SK-N-SH treated with all-trans-retinoic acid at 6 μM for 48 hours (cell line): ENCODE data around the gene ZNF730.

Experiments used
- ATAC-seq: fragments of 200-7000 bp; cut with Tn5 transposase; 3 replicates; pipeline ENCODE4 v1.9.1; 2020; ENCODE audit warnings: mild to moderate bottlenecking, moderate library complexity
- BACH2 ChIP-seq: fragments of 250-450 bp; sonication (Bioruptor Pico); IDR thresholded peaks from 2 replicates; pipeline ENCODE4 v1.9.0; 2021; ENCODE audit warnings: mild to moderate bottlenecking, borderline replicate concordance
- CREB5 ChIP-seq: fragments of 250-450 bp; sonication (Bioruptor Pico); IDR thresholded peaks from 2 replicates; pipeline ENCODE4 v1.5.1; 2020; ENCODE audit warnings: low read depth, mild to moderate bottlenecking, moderate library complexity
- CSDC2 ChIP-seq: fragments of 250-450 bp; sonication (Bioruptor Pico); IDR thresholded peaks from 2 replicates; pipeline ENCODE4 v1.5.0; 2020; ENCODE audit warnings: mild to moderate bottlenecking, moderate library complexity
- CSRNP3 ChIP-seq: fragments of 250-450 bp; sonication (Bioruptor Pico); IDR thresholded peaks from 2 replicates; pipeline ENCODE4 v1.5.1; 2021; ENCODE audit warnings: mild to moderate bottlenecking, moderate library complexity
- ESRRG ChIP-seq: fragments of 250-450 bp; sonication (Bioruptor Pico); IDR thresholded peaks from 2 replicates; pipeline ENCODE4 v1.6.1; 2021; ENCODE audit warnings: mild to moderate bottlenecking
- GLIS3 ChIP-seq: fragments of 250-450 bp; sonication (Bioruptor Pico); IDR thresholded peaks from 2 replicates; pipeline ENCODE4 v1.5.0; 2020; ENCODE audit warnings: mild to moderate bottlenecking, moderate library complexity
- ISL1 ChIP-seq: fragments of 250-450 bp; sonication (Bioruptor Pico); IDR thresholded peaks from 2 replicates; pipeline ENCODE4 v2.1.2; 2022; ENCODE audit warnings: mild to moderate bottlenecking, moderate library complexity
- OSR1 ChIP-seq: fragments of 250-450 bp; sonication (Bioruptor Pico); IDR thresholded peaks from 2 replicates; pipeline ENCODE4 v1.8.0; 2022; ENCODE audit warnings: moderate library complexity, mild to moderate bottlenecking, inconsistent platforms
- POU6F1 ChIP-seq: fragments of 250-450 bp; sonication (Bioruptor Pico); IDR thresholded peaks from 2 replicates; pipeline ENCODE4 v1.8.0; 2021; ENCODE audit warnings: low read depth, mild to moderate bottlenecking, moderate library complexity, borderline replicate concordance
- PPARA ChIP-seq: fragments of 250-450 bp; sonication (Bioruptor Pico); IDR thresholded peaks from 2 replicates; pipeline ENCODE4 v1.5.0; 2020; ENCODE audit warnings: mild to moderate bottlenecking, borderline replicate concordance
- RARB ChIP-seq: fragments of 250-450 bp; sonication (Bioruptor Pico); IDR thresholded peaks from 2 replicates; pipeline ENCODE4 v1.8.0; 2021; ENCODE audit warnings: mild to moderate bottlenecking, moderate library complexity
- SNAI2 ChIP-seq: fragments of 250-450 bp; sonication (Bioruptor Pico); IDR thresholded peaks from 2 replicates; pipeline ENCODE4 v1.5.0; 2020; ENCODE audit warnings: mild to moderate bottlenecking, moderate library complexity
- TCF4 ChIP-seq: fragments of 250-450 bp; sonication (Bioruptor Pico); IDR thresholded peaks from 2 replicates; pipeline ENCODE4 v1.8.0; 2021; ENCODE audit warnings: mild to moderate bottlenecking, moderate library complexity, borderline replicate concordance
- TOX ChIP-seq: fragments of 250-450 bp; sonication (Bioruptor Pico); IDR thresholded peaks from 2 replicates; pipeline ENCODE4 v1.8.0; 2021; ENCODE audit warnings: mild to moderate bottlenecking, moderate library complexity, borderline replicate concordance
- TSHZ2 ChIP-seq: fragments of 250-450 bp; sonication (Bioruptor Pico); IDR thresholded peaks from 2 replicates; pipeline ENCODE4 v1.5.0; 2020; ENCODE audit warnings: mild to moderate bottlenecking, moderate library complexity
- ZC3H10 ChIP-seq: fragments of 250-450 bp; sonication (Bioruptor Pico); IDR thresholded peaks from 2 replicates; pipeline ENCODE4 v1.5.1; 2021; ENCODE audit warnings: mild to moderate bottlenecking, moderate library complexity
- ZFP3 ChIP-seq: fragments of 250-450 bp; sonication (Bioruptor Pico); IDR thresholded peaks from 2 replicates; pipeline ENCODE4 v1.5.0; 2020; ENCODE audit warnings: mild to moderate bottlenecking, moderate library complexity
- ZFP30 ChIP-seq: fragments of 450-650 bp; formaldehyde crosslinking; IDR thresholded peaks from 2 replicates; pipeline ENCODE4 v1.5.0; 2022; ENCODE audit warnings: mild to moderate bottlenecking, moderate library complexity
- ZNF565 ChIP-seq: fragments of 450-650 bp; formaldehyde crosslinking; conservative IDR thresholded peaks from 2 replicates; pipeline ENCODE4 v1.5.0; 2020; ENCODE audit warnings: low read depth, mild to moderate bottlenecking, moderate library complexity
- ZNF70 ChIP-seq: fragments of 450-650 bp; formaldehyde crosslinking; IDR thresholded peaks from 2 replicates; pipeline ENCODE4 v1.5.0; 2020; ENCODE audit warnings: mild to moderate bottlenecking, moderate library complexity
- ZNF8 ChIP-seq: fragments of 450-650 bp; formaldehyde crosslinking; IDR thresholded peaks from 2 replicates; pipeline ENCODE4 v1.5.0; 2020; ENCODE audit warnings: mild to moderate bottlenecking, moderate library complexity
- TF ChIP-seq, protein P1 (sequence below): fragments of 250-450 bp; sonication (Bioruptor Pico); IDR thresholded peaks from 2 replicates; pipeline ENCODE4 v1.8.0; 2020; ENCODE audit warnings: mild to moderate bottlenecking, moderate library complexity, borderline replicate concordance

ZNF730 gene

DNA sequence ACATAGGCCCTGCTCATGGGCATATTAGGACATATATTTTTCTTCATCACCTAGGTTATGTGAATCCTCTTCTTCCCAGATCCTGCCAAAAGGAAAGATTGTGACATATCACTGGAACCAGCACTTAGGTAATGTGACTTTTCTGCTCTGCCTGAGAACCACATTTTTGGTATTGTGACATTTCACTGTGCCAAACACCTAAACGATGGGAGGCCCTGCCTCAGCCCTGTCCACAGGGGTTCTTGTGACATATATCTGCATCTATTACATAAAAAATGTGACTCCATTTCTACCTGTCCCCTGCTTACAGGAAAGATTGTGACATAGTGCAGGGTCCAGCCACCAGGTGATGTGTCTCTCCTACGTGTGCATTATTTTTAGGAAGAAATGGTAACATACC, 18.5 kb upstream of the ZNF730 start:
- no peak for TF ChIP-seq BACH2 (CRISPR knock-in tag)
- no peak for TF ChIP-seq CSDC2 (CRISPR knock-in tag)
- TF ChIP-seq ZFP30, result no peak
- TF ChIP-seq RARB (CRISPR knock-in tag), result no peak
- no peak for TF ChIP-seq PPARA (CRISPR knock-in tag)
- TF ChIP-seq ZFP3 (CRISPR knock-in tag), result no peak
- no peak for TF ChIP-seq CREB5 (CRISPR knock-in tag)
- TF ChIP-seq CSRNP3 (CRISPR knock-in tag), result no peak
- no peak for TF ChIP-seq SNAI2 (CRISPR knock-in tag)
- TF ChIP-seq TSHZ2, result no peak
- no peak for TF ChIP-seq ZNF8
- TF ChIP-seq GLIS3 (CRISPR knock-in tag), result no peak
- TF ChIP-seq POU6F1, result no peak
- no peak for TF ChIP-seq ISL1 (CRISPR knock-in tag)
- TF ChIP-seq, protein P1, sequence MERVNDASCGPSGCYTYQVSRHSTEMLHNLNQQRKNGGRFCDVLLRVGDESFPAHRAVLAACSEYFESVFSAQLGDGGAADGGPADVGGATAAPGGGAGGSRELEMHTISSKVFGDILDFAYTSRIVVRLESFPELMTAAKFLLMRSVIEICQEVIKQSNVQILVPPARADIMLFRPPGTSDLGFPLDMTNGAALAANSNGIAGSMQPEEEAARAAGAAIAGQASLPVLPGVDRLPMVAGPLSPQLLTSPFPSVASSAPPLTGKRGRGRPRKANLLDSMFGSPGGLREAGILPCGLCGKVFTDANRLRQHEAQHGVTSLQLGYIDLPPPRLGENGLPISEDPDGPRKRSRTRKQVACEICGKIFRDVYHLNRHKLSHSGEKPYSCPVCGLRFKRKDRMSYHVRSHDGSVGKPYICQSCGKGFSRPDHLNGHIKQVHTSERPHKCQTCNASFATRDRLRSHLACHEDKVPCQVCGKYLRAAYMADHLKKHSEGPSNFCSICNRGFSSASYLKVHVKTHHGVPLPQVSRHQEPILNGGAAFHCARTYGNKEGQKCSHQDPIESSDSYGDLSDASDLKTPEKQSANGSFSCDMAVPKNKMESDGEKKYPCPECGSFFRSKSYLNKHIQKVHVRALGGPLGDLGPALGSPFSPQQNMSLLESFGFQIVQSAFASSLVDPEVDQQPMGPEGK (CRISPR knock-in tag), result no peak
- TF ChIP-seq TCF4 (CRISPR knock-in tag), result no peak
- TF ChIP-seq ESRRG (CRISPR knock-in tag), result no peak
- no peak for TF ChIP-seq ZNF565
- no peak for TF ChIP-seq OSR1 (CRISPR knock-in tag)
- ATAC-seq, result no peak

- no peak for ATAC-seq
- TF ChIP-seq OSR1 (CRISPR knock-in tag), result no peak
- no peak for TF ChIP-seq TCF4 (CRISPR knock-in tag)
- no peak for TF ChIP-seq RARB (CRISPR knock-in tag)
- no peak for TF ChIP-seq TOX
- TF ChIP-seq ESRRG (CRISPR knock-in tag), result no peak
- TF ChIP-seq CSRNP3 (CRISPR knock-in tag), result no peak
- no peak for TF ChIP-seq ZNF70
- no peak for TF ChIP-seq ZNF565
Measured at GRCh38 chr19:23098988-23099387, 17.8 kb upstream of the ZNF730 start.

DNA sequence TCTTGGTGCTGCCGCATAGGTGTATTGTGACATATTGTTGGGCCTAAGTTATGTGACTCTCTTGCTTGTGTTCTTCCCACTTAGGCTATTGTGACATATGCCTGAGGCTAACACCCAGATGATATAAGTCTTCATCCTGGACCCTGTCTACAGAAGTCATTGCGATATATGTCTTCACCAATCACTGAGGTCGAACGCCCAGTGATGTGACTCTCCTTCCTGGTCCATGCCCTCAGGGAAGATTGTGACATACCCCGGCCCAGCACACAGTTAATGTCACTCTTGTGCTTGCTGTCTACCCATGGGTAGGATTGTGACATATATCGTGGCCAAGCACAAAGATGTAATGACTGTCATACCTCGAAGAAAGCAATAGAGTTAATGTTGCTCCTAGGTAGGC, 16.9 kb upstream of the ZNF730 start:
- no peak for ATAC-seq
- TF ChIP-seq ZFP3 (CRISPR knock-in tag) (no peak), TOX (no peak), OSR1 (CRISPR knock-in tag) (no peak), ZNF565 (no peak), GLIS3 (CRISPR knock-in tag) (no peak), ZNF70 (no peak), ZFP30 (no peak), TCF4 (CRISPR knock-in tag) (no peak), ZC3H10 (CRISPR knock-in tag) (no peak), RARB (CRISPR knock-in tag) (no peak), BACH2 (CRISPR knock-in tag) (no peak), PPARA (CRISPR knock-in tag) (no peak), CSRNP3 (CRISPR knock-in tag) (no peak), ISL1 (CRISPR knock-in tag) (no peak)
- TF ChIP-seq, protein P1 (CRISPR knock-in tag), result no peak
